Activated naive CD4-positive, alpha-beta T cell treated with anti-CD3 and anti-CD28 coated beads, Interleukin-2, amount 10 ng/mL, durations not matched to agents 7 days and 5 days (primary cell): ENCODE data around the gene KRTAP12-3.
"Not testable (repeated sequence)": the region's sequence is repeated elsewhere in the genome, so short reads cannot be mapped to it uniquely, and the experiment has no call there.

ENCODE experiments used
- CTCF ChIA-PET: fragments of 350-600 bp; sonication (Branson Sonifier 250); formaldehyde crosslinking; loops from one replicate; lab custom pipeline; 2021; ENCODE audit warnings: antibody characterized with exemption; lab: Charles Lee
- DNase-seq: peaks from one replicate; pipeline ENCODE4 v3.0.0-alpha.2; 2020
- H3K27ac Mint-ChIP-seq: one replicate; pipeline ENCODE4 v1.8.0; 2021; ENCODE audit warnings: mild to moderate bottlenecking, moderate library complexity, mixed read lengths
- H3K27me3 Mint-ChIP-seq: one replicate; pipeline ENCODE4 v1.8.0; 2021; ENCODE audit warnings: mild to moderate bottlenecking, mixed read lengths
- H3K36me3 Mint-ChIP-seq: one replicate; pipeline ENCODE4 v1.8.0; 2021; ENCODE audit warnings: mixed read lengths
- H3K4me1 Mint-ChIP-seq: one replicate; pipeline ENCODE4 v1.8.0; 2021; ENCODE audit warnings: mixed read lengths
- H3K4me3 Mint-ChIP-seq: one replicate; pipeline ENCODE4 v1.8.0; 2021; ENCODE audit warnings: mild to moderate bottlenecking, moderate library complexity, mixed read lengths
- H3K9me3 Mint-ChIP-seq: one replicate; pipeline ENCODE4 v1.8.0; 2021; ENCODE audit warnings: mixed read lengths

Gene KRTAP12-3

DNA sequence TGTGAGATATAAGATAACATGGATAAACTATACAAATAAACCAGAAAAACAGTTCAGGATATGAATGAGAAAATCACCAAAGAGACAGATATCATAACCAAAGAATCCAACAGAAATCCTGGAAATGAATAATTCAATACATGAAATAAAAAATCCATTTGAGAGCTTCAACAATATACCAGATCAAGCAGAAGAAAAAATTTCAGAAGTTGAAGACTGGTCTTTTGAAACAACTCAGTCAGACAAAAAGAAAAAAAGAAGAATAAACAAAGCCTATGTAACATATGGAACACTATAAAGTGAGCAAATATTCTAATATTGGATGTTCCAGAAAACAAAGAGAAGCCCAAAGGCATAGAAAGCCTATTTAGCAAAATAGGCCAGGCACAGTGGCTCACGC, 14.2 kb downstream of the KRTAP12-3 start:
- CTCF ChIA-PET: no interaction called here
- Mint-ChIP-seq H3K4me1 (no peaks in the 10 kb centered on the region), H3K9me3 (peaks cover 39% of the 10 kb centered on the region), H3K4me3 (no peak overlapping the region), H3K27ac (no peak overlapping the region), H3K27me3 (peaks cover 39% of the 10 kb centered on the region), H3K36me3 (peaks cover 3% of the 10 kb centered on the region)
- no peak for DNase-seq

DNA sequence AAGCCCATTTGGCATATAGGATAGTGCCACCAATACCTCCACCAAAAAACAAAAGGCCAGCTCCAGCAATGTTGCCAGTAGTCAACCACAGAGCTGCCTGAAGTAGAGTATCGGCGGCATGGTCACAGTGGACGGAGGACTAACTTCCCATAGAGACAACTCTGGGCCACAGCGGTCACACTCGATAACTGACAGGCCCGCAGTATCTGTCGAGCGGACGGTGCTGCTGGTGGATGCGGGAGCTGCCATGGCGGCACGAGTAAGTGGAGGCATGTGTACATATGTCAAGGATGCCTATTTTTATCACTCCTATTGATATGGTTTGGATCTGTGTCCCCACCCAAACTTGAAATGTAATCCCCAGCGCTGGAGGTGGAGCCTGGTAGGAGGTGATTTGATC, 20.1 kb downstream of the KRTAP12-3 start:
- no peak for DNase-seq
- CTCF ChIA-PET: no interaction called here
- Mint-ChIP-seq H3K9me3 (peaks cover 10% of the 10 kb centered on the region), H3K27ac (no peak overlapping the region), H3K4me3 (no peak overlapping the region), H3K27me3 (peaks cover 33% of the 10 kb centered on the region), H3K36me3 (no peaks in the 10 kb centered on the region), H3K4me1 (no peaks in the 10 kb centered on the region)

DNA sequence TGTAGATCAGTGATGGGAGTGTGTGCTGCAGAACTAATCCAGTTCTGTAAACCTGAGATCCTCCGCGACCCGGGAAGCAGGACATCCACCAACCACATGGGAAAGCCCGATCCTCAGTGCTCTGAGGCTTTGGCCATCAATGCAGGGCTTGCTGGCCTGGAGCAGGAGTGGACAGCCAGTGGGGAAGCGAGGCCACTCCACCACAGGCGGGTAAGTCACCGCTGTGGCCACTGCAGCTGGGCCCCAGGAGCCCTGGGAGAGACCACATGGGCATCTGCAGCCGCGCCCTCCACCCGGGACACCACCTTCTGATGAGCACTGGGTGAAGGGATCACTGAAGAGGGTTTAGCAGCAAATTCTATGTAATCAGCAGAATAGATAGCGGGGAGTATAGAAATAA, 23.4 kb downstream of the KRTAP12-3 start:
- no peak for DNase-seq

DNA sequence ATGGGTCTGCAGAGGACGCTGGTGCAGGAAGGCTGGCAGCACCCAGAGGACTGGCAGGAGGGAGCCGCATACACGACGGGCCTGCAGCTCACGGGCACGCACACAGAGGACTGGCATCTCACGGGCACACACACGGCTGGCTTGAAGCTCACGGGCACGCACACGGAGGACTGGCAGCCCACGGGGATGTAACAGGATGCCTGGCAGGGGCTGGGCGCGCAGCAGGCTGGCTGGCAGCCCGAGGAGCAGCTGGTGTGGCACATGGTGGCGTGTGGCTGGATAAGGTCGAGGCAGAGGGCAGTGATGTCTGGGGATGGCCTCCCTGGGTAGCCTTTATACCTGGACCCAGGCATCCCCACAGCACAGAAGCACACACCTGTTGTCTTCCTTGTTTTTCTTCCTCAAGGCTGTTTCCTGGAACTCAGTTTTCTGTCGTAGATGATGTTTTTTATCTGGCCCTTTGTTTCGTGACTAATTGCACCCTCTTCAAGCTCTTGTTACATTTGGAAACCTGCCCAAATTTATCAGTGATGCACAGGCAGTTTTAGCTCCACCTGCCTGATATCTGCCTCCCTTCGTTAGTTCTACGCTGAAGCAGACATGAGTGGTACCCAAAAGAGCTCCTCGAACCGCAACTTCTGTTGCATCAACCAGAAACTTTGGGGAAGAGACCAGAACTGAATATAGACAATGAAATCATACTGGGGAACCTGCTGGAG, 24.3 kb downstream of the KRTAP12-3 start, which contains the start of gene KRTAP12-1:
Gene KRTAP12-1, minus strand, starts transcription at position 303 of the 719 bp plus-strand sequence. Its CDS starts 40 bp downstream, at position 263.
- CTCF ChIA-PET: no interaction called here
- Mint-ChIP-seq H3K4me3 (no peak within 1 kb of the TSS), H3K36me3 (no peaks in the 10 kb centered on the region), H3K4me1 (peaks cover 7% of the 10 kb centered on the region), H3K9me3 (no peaks in the 10 kb centered on the region), H3K27ac (no peak within 1 kb of the TSS), H3K27me3 (peaks cover 24% of the 10 kb centered on the region)
- no peak for DNase-seq

More for the DNA sequence above, 23.4 kb downstream of the KRTAP12-3 start:
- CTCF ChIA-PET: no interaction called here
- Mint-ChIP-seq H3K4me3 (no peak overlapping the region), H3K9me3 (no peaks in the 10 kb centered on the region), H3K4me1 (peaks cover 3% of the 10 kb centered on the region), H3K27ac (no peak overlapping the region), H3K27me3 (peaks cover 25% of the 10 kb centered on the region), H3K36me3 (no peaks in the 10 kb centered on the region)

DNA sequence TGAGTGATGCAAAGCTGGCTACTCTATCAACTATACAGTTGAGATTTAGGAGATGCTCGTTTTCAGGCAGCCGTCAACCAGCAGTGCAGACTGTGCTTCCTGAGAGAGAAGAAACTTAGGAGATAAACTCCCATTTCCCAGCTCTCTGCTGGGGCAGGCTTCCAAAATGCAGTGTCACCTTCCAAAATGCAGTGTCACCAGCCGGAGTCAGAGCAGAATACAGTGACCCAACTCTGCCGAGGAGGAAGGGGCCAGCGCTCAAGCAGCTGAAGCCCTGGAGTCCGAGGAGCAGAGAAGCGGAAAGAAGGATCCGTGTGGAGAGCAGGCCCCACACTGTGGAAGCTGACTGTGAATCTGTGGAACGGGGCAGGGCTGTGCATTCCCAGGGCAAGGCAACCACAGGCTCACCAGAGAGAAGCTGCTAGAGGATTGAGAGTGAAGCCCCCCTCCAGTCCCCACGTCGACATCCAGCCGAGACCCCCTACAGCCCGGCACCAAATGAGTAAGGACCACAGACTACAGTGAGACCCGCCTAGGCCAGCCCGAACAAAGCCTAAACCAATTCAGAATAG, 24.9 kb downstream of the KRTAP12-3 start:
- no peak overlapping the region for H3K27ac Mint-ChIP-seq
- H3K4me3 Mint-ChIP-seq: no peak overlapping the region
- CTCF ChIA-PET: no interaction called here
- DNase-seq: no peak
- H3K36me3 Mint-ChIP-seq: no peaks in the 10 kb centered on the region
- H3K4me1 Mint-ChIP-seq: peaks cover 7% of the 10 kb centered on the region
- no peaks in the 10 kb centered on the region for H3K9me3 Mint-ChIP-seq
- H3K27me3 Mint-ChIP-seq: peaks cover 25% of the 10 kb centered on the region

DNA sequence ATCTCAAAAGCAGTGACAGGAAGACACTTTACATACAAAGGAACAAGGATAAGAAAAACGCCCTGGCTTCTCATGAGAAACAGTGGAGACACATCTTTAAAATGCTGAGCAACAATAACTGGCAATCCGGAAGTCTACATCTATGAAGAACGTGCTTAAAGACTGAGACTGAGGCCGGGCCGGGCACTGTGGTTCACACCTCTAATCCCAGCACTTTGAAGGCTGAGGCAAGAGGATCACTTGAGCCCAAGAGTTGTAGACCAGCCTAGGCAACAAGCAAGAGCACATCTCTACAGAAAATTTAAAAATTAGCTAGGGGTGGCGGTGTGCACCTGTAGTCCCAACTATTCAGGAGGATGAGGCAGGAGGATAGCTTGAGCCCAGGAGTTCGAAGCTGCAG, 26.3 kb downstream of the KRTAP12-3 start:
- Mint-ChIP-seq H3K27ac (no peak overlapping the region), H3K27me3 (peaks cover 37% of the 10 kb centered on the region), H3K4me3 (no peak overlapping the region), H3K4me1 (peaks cover 7% of the 10 kb centered on the region), H3K36me3 (no peaks in the 10 kb centered on the region), H3K9me3 (no peaks in the 10 kb centered on the region)
- DNase-seq: no peak
- CTCF ChIA-PET: no interaction called here

DNA sequence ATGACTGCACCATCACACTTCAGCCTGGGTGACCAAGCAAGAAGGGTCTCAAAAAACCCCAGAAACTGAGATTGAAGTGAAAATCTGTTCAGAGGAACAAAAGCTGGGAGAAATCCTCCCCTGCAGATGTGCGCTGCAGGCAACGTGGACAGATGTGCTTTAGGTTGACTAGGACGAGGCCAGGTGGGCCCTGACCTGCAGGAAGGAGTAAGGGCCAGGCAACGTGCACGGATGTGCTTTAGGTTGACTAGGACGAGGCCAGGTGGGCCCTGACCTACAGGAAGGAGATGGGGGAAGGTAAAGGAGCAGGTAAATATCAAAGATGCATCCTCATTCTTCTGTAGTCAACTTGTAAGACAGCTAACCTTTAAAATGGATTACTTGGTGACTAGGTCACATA, 26.8 kb downstream of the KRTAP12-3 start:
- Mint-ChIP-seq H3K36me3 (no peaks in the 10 kb centered on the region), H3K27me3 (peaks cover 37% of the 10 kb centered on the region), H3K4me1 (peaks cover 7% of the 10 kb centered on the region), H3K27ac (no peak overlapping the region), H3K9me3 (no peaks in the 10 kb centered on the region), H3K4me3 (no peak overlapping the region)
- CTCF ChIA-PET: no interaction called here
- no peak for DNase-seq

DNA sequence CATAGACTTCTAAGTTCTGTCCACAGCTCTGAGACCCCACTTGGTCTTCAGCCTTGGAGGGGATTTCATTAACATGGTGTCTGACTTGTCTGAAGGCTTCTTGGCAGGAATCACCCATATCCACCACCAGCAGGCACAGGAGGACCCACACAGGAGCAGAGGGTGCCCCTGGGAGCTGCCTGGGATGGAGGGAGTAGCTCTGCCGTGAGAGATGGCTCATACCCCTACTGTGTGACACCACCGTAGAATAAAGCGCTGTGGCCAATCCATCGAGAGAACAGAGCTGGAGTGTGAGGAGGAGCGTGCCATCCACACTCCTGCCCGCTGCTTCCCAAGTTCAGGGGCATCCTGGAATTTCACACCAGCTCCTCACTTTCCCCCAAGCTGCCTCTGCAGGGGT, 27.3 kb downstream of the KRTAP12-3 start:
- H3K9me3 Mint-ChIP-seq, H3K4me1 Mint-ChIP-seq, H3K27ac Mint-ChIP-seq, H3K4me3 Mint-ChIP-seq, CTCF ChIA-PET, DNase-seq, H3K36me3 Mint-ChIP-seq: not testable (repeated sequence)
- peaks cover 43% of the 10 kb centered on the region for H3K27me3 Mint-ChIP-seq

DNA sequence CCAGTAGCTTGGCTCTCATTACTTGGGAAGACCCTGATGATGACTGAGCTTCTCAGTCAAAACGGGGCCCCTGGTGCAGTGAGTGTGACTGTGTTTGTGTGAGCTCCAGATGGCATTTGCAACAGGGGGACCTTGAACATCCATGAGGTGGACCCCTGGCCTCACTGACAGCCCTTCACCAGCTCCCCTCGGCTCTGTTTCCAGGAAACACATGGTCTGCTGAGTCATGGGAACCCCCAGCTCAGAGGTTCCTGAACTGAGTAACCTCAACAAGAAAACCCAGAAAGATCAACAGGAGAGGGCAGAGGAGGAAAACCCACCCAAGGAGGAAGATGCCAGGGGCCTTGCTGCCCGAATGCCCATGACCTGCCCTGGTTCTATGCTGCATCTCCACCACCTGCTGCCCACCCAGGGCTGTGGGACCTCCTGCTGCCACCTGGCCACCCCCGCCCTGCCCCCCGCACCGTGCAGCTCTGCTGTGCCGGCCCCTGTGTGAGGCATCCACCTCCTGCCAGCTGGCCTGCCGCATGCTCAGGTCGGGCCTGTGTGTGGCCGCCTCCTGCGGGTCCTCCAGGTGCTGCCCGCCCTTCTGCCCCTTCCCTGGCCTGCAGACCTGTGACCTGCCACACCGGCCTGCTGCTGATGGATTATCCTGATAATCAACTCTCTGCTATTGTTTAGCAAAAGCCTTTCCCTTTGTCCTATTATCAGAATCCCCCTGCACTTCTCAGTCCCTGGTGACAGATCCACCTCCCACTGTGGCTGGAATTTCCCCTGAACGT, 28.5 kb downstream of the KRTAP12-3 start:
- CTCF ChIA-PET: no interaction called here
- H3K4me1 Mint-ChIP-seq: peaks cover 7% of the 10 kb centered on the region
- no peak for DNase-seq
- H3K9me3 Mint-ChIP-seq: no peaks in the 10 kb centered on the region
- H3K36me3 Mint-ChIP-seq: no peaks in the 10 kb centered on the region
- no peak overlapping the region for H3K27ac Mint-ChIP-seq
- no peak overlapping the region for H3K4me3 Mint-ChIP-seq
- H3K27me3 Mint-ChIP-seq: peaks cover 53% of the 10 kb centered on the region

DNA sequence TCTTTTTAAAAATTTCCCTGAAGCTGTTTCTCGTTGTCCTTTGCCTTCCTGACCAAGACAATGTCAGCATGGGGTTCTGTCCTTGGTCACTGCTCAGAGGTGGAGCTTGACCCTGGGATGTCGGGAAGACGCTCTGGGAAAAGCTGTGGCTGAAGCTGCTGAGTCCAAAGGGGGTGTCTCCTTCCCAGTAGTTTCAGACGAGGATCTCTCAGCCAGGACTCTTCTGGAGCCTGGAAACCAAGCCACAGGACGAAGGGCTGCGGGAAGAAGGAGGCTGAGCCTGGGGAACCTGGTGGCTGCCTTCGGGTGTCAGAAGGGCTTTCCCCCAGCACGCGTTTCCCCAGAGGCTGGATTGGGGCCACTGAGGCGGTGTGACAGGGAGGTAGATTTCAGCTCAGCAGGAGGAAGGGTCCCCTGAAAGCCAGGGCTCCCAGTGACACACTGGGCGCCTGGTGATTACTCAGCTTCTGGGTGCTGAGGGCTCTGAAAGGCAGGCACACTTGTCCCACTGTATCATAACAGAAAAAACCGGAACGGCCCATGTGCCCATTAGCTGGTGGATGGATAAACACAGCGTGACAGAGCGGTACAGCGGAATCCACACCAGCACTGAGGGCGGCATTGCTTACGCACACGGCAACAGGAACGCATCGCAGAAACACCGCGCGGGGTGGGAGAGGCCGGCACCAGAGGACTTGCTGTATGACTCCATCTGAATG, 29.3 kb downstream of the KRTAP12-3 start:
- no peak for DNase-seq
- Mint-ChIP-seq H3K36me3 (no peaks in the 10 kb centered on the region), H3K9me3 (no peaks in the 10 kb centered on the region), H3K27me3 (peaks cover 49% of the 10 kb centered on the region), H3K4me1 (peaks cover 7% of the 10 kb centered on the region), H3K4me3 (no peak overlapping the region), H3K27ac (no peak overlapping the region)
- CTCF ChIA-PET: no interaction called here

DNA sequence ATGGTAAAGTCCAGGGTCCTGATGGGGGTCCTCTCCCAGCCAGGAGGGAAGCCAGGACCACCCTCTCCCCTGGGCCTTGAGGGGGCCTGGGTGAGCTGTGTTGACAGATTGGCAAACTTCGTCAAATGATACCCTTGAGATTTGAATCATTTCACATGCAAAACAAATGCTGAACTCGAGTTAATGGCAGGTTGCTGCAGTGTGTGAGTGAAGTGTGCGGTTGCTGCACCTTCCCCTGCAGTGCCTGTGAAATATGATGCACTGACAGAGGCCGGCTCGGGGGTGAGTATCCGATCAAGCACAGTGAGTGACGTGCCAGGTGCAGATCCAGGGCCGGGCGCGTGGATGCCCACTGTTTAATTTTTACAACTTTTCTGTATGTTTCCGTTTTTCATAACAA, 29.9 kb downstream of the KRTAP12-3 start:
- Mint-ChIP-seq H3K27me3 (peaks cover 46% of the 10 kb centered on the region), H3K27ac (no peak overlapping the region), H3K36me3 (no peaks in the 10 kb centered on the region), H3K9me3 (peaks cover 4% of the 10 kb centered on the region), H3K4me1 (peaks cover 7% of the 10 kb centered on the region), H3K4me3 (no peak overlapping the region)
- CTCF ChIA-PET: no interaction called here
- no peak for DNase-seq

DNA sequence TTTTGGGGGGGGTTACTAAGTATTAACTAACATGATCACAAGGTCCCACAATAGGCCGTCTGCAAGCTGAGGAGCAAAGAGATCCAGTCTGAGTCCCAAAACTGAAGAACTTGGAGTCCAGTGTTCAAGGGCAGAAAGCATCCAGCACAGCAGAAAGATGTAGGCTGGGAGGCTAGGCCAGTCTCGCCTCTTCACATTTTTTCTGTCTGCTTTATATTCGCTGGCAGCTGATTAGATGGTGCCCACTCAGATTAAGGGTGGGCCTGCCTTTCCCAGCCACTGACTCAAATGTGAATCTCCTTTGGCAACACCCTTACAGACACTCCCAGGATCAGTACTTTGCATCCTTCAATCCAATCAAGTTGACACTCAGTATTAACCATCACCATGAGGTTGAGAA, 32.0 kb downstream of the KRTAP12-3 start:
- H3K27ac Mint-ChIP-seq, CTCF ChIA-PET, DNase-seq, H3K4me3 Mint-ChIP-seq, H3K36me3 Mint-ChIP-seq: not testable (repeated sequence)
- Mint-ChIP-seq H3K9me3 (peaks cover 10% of the 10 kb centered on the region), H3K27me3 (peaks cover 42% of the 10 kb centered on the region), H3K4me1 (peaks cover 10% of the 10 kb centered on the region)

DNA sequence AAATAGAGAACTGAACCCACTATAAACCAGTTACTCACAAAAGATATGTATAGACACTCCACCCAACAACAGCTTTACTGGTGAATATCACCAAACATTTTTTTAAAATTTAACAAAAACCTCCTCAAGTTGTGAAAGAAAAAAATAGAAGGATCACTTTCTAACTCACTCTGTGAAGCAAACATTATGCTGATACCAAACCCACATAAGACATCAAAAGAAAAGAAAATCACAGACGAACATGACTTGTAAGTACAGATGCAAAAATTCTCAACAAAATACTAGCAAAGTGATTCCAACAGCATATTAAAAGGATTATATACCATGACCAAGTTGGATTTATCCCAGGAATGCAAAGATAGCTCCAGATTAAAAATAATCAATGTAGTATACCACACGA, 34.0 kb downstream of the KRTAP12-3 start:
- Mint-ChIP-seq H3K4me1 (peaks cover 4% of the 10 kb centered on the region), H3K9me3 (peaks cover 10% of the 10 kb centered on the region), H3K27me3 (peaks cover 57% of the 10 kb centered on the region), H3K36me3 (no peaks in the 10 kb centered on the region), H3K27ac (no peak overlapping the region), H3K4me3 (no peak overlapping the region)
- CTCF ChIA-PET: no interaction called here
- DNase-seq: no peak

DNA sequence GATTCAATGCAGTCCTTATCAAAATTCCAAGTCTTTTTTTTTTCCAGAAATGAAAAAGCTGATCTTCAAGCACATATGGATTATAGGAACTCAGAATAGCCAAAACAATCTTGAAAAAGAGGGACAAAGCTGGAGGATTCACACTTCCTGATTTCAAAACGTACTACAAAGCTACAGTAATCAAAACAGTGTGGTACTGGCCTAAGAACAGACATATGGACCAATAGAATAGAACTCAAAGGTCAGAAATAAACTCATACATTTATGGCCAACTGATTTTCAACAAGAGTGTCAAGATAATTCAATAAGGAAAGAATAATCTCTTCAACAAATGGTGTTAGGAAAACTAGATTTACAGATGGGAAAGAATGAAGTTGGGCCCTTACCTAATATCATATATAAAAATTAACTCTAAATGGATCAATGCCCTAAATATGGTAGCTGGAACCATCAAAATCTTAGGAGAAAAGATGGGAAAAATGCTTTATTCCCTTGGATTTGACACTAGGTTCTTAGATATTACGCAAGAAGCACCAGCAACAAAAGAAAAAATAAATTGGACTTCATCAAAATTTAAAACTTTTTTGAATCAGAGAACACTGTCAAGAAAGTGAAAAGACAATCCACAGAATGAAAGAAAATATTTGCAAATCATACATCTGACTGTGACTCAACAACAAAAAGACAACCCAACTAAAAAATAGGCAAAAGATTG, 35.2 kb downstream of the KRTAP12-3 start:
- H3K4me1 Mint-ChIP-seq: peaks cover 3% of the 10 kb centered on the region
- H3K27me3 Mint-ChIP-seq: peaks cover 57% of the 10 kb centered on the region
- H3K9me3 Mint-ChIP-seq: peaks cover 10% of the 10 kb centered on the region
- H3K27ac Mint-ChIP-seq: no peak overlapping the region
- H3K4me3 Mint-ChIP-seq: no peak overlapping the region
- H3K36me3 Mint-ChIP-seq: no peaks in the 10 kb centered on the region
- DNase-seq: no peak
- CTCF ChIA-PET: no interaction called here
